GM12874 (cell line): Measurements from ENCODE around the gene SLC37A3.

Source experiments
- TF ChIP-seq, protein P1 (sequence below): IDR thresholded peaks from 2 replicates; pipeline ENCODE4 v1.5.1; 2011; ENCODE audit warnings: low read depth, mild to moderate bottlenecking, control low read depth, low read length, moderate library complexity; ENCODE audit not compliant: insufficient read depth

Gene SLC37A3, protein sequence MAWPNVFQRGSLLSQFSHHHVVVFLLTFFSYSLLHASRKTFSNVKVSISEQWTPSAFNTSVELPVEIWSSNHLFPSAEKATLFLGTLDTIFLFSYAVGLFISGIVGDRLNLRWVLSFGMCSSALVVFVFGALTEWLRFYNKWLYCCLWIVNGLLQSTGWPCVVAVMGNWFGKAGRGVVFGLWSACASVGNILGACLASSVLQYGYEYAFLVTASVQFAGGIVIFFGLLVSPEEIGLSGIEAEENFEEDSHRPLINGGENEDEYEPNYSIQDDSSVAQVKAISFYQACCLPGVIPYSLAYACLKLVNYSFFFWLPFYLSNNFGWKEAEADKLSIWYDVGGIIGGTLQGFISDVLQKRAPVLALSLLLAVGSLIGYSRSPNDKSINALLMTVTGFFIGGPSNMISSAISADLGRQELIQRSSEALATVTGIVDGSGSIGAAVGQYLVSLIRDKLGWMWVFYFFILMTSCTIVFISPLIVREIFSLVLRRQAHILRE

DNA sequence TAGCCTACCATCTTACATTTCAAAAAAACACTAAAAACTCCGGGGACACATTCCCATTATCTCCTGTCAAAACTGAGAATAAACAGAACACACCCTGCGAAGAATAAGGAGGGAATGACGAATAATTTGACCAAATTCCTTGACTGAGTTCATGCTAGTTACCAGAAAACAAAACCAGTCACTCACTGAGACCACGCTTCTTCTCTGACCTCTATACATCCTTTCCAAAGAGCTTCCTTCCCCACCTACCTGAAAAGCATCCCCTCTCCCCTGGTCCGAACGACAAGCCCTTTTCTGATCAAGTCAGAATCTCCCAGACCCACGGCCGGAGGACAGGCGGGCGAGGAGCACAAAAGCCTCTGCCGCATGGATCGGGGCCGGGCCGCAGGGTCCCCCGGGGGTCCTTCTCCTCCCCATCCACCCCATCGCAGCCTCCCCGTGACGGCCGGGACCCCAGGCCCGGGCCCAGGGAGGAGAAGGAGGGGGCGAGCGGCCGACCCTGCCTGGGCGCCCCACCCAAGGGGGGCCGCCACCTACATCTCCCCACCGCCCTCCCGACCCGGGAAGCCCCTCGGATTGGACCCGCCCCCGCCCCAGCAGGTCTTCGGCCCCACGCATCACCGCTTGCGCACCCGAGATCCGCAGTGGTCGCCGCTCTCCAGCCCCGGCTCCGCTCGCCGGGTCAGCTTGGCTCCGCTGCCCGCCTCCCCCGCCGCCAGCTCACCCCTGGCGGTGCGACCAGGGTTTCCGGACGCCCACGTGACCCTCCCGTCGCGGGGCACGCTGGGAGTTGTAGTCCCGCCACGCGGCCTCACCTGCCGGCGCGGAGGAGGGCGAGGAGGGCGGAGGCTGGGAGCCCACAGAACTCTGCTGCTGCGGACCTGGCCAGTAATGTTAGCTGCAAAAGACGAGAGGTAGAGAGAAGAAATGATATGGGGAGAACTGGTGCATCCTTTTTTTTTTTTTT, at the start of gene SLC37A3:
Gene SLC37A3, minus strand, starts transcription at position 747 of the 967 bp plus-strand sequence. CDS start 16,004 bp downstream, outside the sequence.
- TF ChIP-seq, protein P1, sequence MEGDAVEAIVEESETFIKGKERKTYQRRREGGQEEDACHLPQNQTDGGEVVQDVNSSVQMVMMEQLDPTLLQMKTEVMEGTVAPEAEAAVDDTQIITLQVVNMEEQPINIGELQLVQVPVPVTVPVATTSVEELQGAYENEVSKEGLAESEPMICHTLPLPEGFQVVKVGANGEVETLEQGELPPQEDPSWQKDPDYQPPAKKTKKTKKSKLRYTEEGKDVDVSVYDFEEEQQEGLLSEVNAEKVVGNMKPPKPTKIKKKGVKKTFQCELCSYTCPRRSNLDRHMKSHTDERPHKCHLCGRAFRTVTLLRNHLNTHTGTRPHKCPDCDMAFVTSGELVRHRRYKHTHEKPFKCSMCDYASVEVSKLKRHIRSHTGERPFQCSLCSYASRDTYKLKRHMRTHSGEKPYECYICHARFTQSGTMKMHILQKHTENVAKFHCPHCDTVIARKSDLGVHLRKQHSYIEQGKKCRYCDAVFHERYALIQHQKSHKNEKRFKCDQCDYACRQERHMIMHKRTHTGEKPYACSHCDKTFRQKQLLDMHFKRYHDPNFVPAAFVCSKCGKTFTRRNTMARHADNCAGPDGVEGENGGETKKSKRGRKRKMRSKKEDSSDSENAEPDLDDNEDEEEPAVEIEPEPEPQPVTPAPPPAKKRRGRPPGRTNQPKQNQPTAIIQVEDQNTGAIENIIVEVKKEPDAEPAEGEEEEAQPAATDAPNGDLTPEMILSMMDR = no peak

DNA sequence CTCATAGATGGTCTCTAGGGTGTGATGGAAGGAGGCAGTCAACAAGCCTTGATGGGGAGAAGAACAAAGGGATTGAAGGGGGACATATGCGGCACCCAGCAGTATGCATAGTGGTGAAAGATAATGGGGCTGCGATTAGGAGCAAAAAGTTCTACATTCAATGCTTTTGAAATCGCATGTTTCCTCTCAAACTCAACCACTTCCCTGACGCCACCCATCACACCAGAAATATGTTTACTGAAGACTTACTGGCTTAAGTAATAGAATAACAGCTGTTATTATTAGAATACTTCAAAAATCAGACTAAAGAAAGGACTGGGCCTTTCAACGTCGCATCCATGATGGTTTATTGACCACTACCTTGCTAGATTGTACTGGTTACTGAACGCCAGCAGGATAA, 49.5 kb upstream of the SLC37A3 start:
- TF ChIP-seq, protein P1 = no peak

DNA sequence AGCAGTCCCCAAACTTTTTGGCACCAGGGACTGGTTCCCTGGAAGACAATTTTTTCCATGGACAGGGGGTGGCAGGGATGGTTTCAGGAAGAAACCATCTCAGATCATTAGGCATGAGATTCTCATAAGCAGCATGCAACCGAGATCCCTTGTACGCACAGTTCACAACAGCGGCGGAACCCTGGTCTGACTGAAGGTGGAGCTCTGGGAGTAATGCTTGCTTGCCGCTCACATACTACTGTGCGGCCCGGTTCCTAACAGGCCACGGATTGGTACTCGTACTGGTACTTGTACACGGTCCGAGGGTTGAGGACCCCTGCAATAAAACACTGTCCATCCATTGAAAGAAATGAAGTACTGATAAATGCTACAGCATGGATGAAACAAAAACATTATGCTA, 48.1 kb upstream of the SLC37A3 start:
- TF ChIP-seq, protein P1 = no peak

DNA sequence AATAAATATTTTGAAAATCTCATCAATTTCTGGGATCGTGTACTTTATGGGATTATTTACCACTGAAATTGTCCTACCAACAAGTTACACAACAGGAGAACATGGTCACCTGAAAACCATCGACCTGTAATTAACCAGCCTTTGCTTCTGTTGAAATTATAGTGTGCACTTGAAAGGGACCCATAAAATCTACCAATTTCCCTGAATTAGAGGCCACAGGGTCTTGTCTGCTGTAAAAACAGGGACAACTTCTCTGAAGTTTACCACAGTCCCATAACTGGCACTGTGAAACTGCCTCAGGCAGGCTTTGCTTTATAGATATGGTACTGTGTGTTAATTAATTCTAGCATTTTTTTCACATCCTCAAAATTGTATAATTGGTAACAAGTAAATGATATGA, 43.2 kb upstream of the SLC37A3 start:
- TF ChIP-seq, protein P1 = no peak

DNA sequence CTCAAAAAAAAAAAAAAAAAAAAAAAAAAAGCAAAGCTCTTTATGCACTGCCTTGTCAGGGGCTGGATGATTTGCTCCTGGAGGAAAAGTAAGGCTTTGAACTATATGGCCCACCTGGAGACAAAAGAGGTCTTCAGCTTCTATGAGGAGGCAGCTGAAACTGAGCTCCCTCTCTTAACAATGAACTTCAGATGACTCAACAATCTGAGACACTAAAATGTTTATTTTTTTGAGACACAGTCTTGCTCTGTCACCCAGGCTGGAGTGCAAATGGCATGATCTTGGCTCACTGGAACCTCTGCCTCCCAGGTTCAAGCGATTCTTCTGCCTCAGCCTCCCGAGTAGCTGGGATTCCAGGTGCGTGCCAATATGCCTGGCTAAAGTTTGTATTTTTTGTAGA, 42.3 kb upstream of the SLC37A3 start:
- TF ChIP-seq, protein P1 = no peak

DNA sequence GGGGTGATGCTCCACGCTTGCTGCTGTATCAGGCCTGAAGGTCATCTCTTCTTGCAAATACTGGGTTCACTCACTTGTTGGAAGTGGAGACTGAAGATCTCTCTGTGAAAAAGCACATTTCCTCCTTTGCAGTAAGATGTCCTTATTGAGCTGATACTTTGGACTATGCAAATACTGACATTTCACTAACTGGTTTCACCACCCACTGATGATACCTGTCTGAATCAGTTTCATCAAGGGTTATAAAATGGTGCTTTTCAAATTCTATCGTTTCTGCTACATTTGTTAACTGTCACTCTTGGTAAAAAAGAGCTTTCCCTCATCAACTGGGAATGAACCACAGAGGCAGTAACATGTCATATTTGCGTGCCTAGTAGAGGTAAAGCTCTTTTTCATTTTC, 41.0 kb upstream of the SLC37A3 start:
- TF ChIP-seq, protein P1 = no peak
